Smooth muscle cell (in vitro differentiated cells): ENCODE results near the gene MBIP. TPM values are rescaled to one million over a fixed set of nuclear protein-coding genes. Genes with fewer than 3 reads are reported as not detected.
A peak's percentile ranks its signal among the peaks of the same experiment; 100 is the strongest.

Experiments used
- DNase-seq: peaks from one replicate; lab custom pipeline; 2025; ENCODE audit not compliant: unreplicated experiment; lab: John Stamatoyannopoulos, UW
- H2AFZ ChIP-seq: fragments of 200-600 bp; sonication (generic); 2 replicates; pipeline ENCODE4 v1.6.0; 2016; ENCODE audit warnings: antibody characterized with exemption, low read depth, mild to moderate bottlenecking
- H3F3A ChIP-seq: fragments of 200-600 bp; sonication (generic); 2 replicates; pipeline ENCODE4 v1.6.0; 2017; ENCODE audit warnings: antibody characterized with exemption, low read depth
- H3K27ac ChIP-seq: fragments of 200-600 bp; sonication (generic); 2 replicates; pipeline ENCODE4 v1.5.1; 2016; ENCODE audit warnings: low read depth, mild to moderate bottlenecking
- H3K27me3 ChIP-seq: fragments of 200-600 bp; sonication (generic); 2 replicates; pipeline ENCODE4 v1.6.1; 2016; ENCODE audit warnings: low read depth, mild to moderate bottlenecking
- H3K36me3 ChIP-seq: fragments of 200-600 bp; sonication (generic); 2 replicates; pipeline ENCODE4 v1.5.1; 2016; ENCODE audit warnings: low read depth
- H3K4me1 ChIP-seq: fragments of 200-600 bp; sonication (generic); 2 replicates; pipeline ENCODE4 v1.5.1; 2016; ENCODE audit warnings: low read depth
- H3K4me2 ChIP-seq: fragments of 200-600 bp; sonication (generic); 2 replicates; pipeline ENCODE4 v1.6.0; 2016; ENCODE audit warnings: mild to moderate bottlenecking
- H3K4me3 ChIP-seq: fragments of 200-600 bp; sonication (generic); 2 replicates; pipeline ENCODE4 v1.5.1; 2016; ENCODE audit warnings: mild to moderate bottlenecking
- H3K79me2 ChIP-seq: fragments of 200-600 bp; sonication (generic); 2 replicates; pipeline ENCODE4 v1.6.0; 2016; ENCODE audit warnings: low read depth, mild to moderate bottlenecking
- H3K9ac ChIP-seq: fragments of 200-600 bp; sonication (generic); 2 replicates; pipeline ENCODE4 v1.6.0; 2016; ENCODE audit warnings: low read depth
- H3K9me3 ChIP-seq: fragments of 200-600 bp; sonication (generic); replicated peaks from 2 replicates; pipeline ENCODE4 v1.5.1; 2016; ENCODE audit warnings: low read depth
- H4K20me1 ChIP-seq: fragments of 200-600 bp; sonication (generic); 2 replicates; pipeline ENCODE4 v1.6.0; 2016; ENCODE audit warnings: low read depth
- CTCF ChIP-seq: fragments of 200-600 bp; sonication (generic); IDR thresholded peaks from 2 replicates; pipeline ENCODE4 v1.5.1; 2017; ENCODE audit warnings: borderline replicate concordance, mild to moderate bottlenecking, antibody characterized with exemption; ENCODE audit not compliant: insufficient read depth, poor library complexity, severe bottlenecking
- WGBS: methylation state at CpG from one replicate; pipeline ENCODE4 v1.1.7; 2016; ENCODE audit warnings: low lambda C conversion rate; 5-methylcytosine and 5-hydroxymethylcytosine counted together
- polyA plus RNA-seq: library from polyadenylated mRNA; unstranded; fragments of >200 nt; fragmentation: Nextera tagmentation; extraction: Ambion mirVana; gene quantifications from 2 replicates; pipeline ENCODE4 v1.2.1, GENCODE V29; 2016
- total RNA-seq: library from RNA; depleted of rRNA; stranded (reverse); fragments of >200 nt; gene quantifications from 2 replicates; pipeline ENCODE4 v1.2.3, GENCODE V29; 2014

Gene MBIP
- total and polyA plus RNA-seq, 2 experiments from 2014 or later = 27.2 to 46.0 TPM

GRCh38 chr14:36256126-36256801 is 64.2 kb downstream of the MBIP start:
- H2AFZ ChIP-seq = no peak overlapping the region
- H3K9ac ChIP-seq = no peak overlapping the region
- H3F3A ChIP-seq = no peaks in the 10 kb centered on the region
- H3K79me2 ChIP-seq = no peaks in the 10 kb centered on the region
- no peaks in the 10 kb centered on the region for H4K20me1 ChIP-seq
- no peaks in the 10 kb centered on the region for H3K36me3 ChIP-seq
- peaks cover 2% of the 10 kb centered on the region for H3K27me3 ChIP-seq
- H3K4me3 ChIP-seq = peak overlapping the region; percentile 3
- 74% methylated on average over 7 of the region's 7 CpGs for WGBS
- no peaks in the 10 kb centered on the region for H3K4me1 ChIP-seq
- no peak overlapping the region for H3K27ac ChIP-seq
- no peaks in the 10 kb centered on the region for H3K9me3 ChIP-seq
- TF ChIP-seq CTCF = no peak
- DNase-seq = no peak
- no peak overlapping the region for H3K4me2 ChIP-seq

GRCh38 chr14:36254020-36254624 is 66.3 kb downstream of the MBIP start:
- Histone ChIP-seq H3K4me3 (no peak overlapping the region), H3K4me1 (no peaks in the 10 kb centered on the region), H3K4me2 (peak overlapping the region; percentile 35), H3K27me3 (no peaks in the 10 kb centered on the region), H3K9me3 (no peaks in the 10 kb centered on the region), H4K20me1 (no peaks in the 10 kb centered on the region), H3K36me3 (no peaks in the 10 kb centered on the region), H3K9ac (no peak overlapping the region), H3K27ac (no peak overlapping the region), H2AFZ (peak overlapping the region; percentile 65), H3K79me2 (no peaks in the 10 kb centered on the region), H3F3A (no peaks in the 10 kb centered on the region)
- TF ChIP-seq CTCF = peak; percentile 48
- 80% methylated on average over 8 of the region's 8 CpGs for WGBS
- no peak for DNase-seq

Other genes starting within 250 kb of the MBIP start
- gene PTCSC3, start 143.9 kb downstream of the MBIP start, total RNA-seq = not detected in 2 replicates
- not detected in 2 replicates for gene PTCSC3, start 143.9 kb downstream of the MBIP start, polyA plus RNA-seq
- not detected in 2 replicates for gene NKX2-1, start 199.6 kb upstream of the MBIP start, total RNA-seq
- gene NKX2-1, start 199.6 kb upstream of the MBIP start, polyA plus RNA-seq = not detected in 2 replicates